Uterus (tissue), 2 donors: Measurements from ENCODE around the gene TUBGCP5.

Experiments
- CTCF ChIP-seq, 4 experiments: fragments of 200-600 bp in 2 of 4; fragments of 450-650 bp in 2 of 4; sonication (generic) in 2 of 4; IDR thresholded peaks; one replicate each; pipeline ENCODE4 v1.5.1; 2016 to 2019; ENCODE audit warnings: antibody characterized with exemption in 4 of 4, mild to moderate bottlenecking in 2 of 4, moderate library complexity in 1 of 4
- POLR2A ChIP-seq, 2 donors: fragments of 450-650 bp; IDR thresholded peaks; one replicate each; pipeline ENCODE4 v1.6.1; 2016; ENCODE audit warnings: antibody characterized with exemption in 2 of 2, mild to moderate bottlenecking in 1 of 2, moderate library complexity in 1 of 2

- TF ChIP-seq POLR2A (IDR thresholded peaks at IDR 0.05) (no peak), CTCF (IDR thresholded peaks at IDR 0.05) (no peak)
Observed at GRCh38 chr15:22952796-22953579, 86.4 kb downstream of the TUBGCP5 start.
